Epithelial cell of esophagus (primary cell): ENCODE results near the gene PRUNE2.

ENCODE experiments used
- DNase-seq: peaks from one replicate; pipeline ENCODE4 v3.0.0; 2010; ENCODE audit warnings: low read depth
- H3K4me3 ChIP-seq: 2 replicates; pipeline ENCODE4 v1.5.1; 2011; ENCODE audit warnings: mild to moderate bottlenecking, low read length, control low read depth
- TF ChIP-seq, protein P1 (sequence below): IDR thresholded peaks from 2 replicates; pipeline ENCODE4 v1.5.1; 2011; ENCODE audit warnings: low read depth, mild to moderate bottlenecking, low read length, control low read depth, inconsistent platforms; ENCODE audit not compliant: insufficient read depth; ENCODE audit errors: missing control alignments

Gene PRUNE2

DNA sequence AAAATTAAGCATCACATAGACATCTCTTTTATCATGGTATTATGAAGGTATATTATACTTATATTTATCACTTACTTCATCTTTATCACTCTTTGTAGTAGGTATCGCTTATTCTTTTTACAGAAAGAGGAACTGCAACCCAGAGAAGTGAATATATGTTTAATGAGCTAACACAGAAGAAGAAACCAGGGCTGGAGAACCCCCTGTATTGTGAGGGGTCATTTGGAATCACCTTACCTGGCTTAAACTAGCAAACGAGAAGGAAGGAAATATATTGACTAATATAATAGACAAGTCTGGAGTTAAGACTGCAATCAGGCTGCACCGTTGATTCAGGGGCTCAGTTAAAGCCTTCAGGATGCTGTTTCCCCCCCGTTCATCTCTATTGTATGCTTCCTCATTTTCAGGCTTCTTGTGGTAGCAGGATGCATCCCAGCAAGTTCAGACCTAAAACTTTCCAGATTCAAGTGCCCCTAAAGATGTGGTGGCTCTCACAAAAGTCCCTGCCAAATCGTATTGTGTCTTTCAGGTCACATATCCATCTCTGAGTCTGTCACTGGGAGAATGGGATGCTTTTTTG lies 300.5 kb downstream of the PRUNE2 start:
- DNase-seq: no peak
- no peak overlapping the region for H3K4me3 ChIP-seq
- TF ChIP-seq, protein P1, sequence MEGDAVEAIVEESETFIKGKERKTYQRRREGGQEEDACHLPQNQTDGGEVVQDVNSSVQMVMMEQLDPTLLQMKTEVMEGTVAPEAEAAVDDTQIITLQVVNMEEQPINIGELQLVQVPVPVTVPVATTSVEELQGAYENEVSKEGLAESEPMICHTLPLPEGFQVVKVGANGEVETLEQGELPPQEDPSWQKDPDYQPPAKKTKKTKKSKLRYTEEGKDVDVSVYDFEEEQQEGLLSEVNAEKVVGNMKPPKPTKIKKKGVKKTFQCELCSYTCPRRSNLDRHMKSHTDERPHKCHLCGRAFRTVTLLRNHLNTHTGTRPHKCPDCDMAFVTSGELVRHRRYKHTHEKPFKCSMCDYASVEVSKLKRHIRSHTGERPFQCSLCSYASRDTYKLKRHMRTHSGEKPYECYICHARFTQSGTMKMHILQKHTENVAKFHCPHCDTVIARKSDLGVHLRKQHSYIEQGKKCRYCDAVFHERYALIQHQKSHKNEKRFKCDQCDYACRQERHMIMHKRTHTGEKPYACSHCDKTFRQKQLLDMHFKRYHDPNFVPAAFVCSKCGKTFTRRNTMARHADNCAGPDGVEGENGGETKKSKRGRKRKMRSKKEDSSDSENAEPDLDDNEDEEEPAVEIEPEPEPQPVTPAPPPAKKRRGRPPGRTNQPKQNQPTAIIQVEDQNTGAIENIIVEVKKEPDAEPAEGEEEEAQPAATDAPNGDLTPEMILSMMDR: no peak

DNA sequence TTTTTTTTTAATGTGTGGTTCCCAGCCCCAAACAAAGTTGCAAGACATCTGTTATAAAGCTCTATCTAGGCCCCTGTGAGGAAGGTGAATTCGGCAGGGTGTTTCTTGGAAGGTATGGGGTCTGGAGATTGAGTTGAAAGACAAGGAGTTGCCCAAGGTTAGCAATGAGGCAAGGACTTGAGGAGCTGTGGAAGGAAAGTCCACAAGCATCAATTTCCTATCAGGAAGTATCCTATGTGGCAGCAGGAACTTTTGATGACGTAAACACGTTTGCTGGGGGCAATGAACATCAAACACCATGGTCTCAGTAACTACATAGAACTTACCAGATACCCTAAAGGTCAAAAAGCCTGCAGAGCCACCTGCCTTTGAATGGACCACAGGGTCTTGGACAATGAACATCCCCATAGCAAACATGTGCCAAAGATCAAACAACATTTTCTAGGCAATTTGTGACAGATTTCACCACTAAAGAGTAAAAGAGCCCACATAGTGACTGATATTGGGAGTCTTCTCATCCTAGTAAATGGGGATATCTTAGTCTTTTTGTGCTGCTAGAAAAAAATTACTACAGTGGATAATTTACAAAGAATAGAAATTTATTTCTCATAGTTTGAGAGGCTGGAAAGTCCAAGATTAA lies 301.9 kb downstream of the PRUNE2 start:
- TF ChIP-seq, protein P1: no peak
- no peak for DNase-seq
- H3K4me3 ChIP-seq: no peak overlapping the region

DNA sequence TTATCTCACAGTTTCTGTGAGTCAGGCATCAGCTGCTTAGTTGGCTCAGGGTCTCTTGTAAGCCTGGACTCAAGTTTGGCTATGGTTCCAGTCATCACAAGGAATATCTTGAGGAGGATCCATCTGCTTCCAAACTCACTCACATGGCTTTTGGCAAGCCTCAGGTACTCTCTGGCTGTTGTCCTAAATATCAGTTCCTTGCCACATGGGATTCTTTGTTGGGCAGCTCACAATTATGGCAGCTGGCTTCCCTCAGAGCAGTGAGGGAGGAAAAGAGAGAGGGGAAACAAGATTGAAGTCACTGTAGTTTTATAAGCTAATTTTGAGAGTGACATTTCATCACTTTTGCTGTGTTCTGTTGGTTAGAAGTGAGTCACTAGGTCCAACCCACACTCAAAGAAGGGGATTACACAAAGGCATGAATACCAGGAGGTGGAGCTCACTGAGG lies 302.4 kb downstream of the PRUNE2 start:
- DNase-seq: no peak
- no peak overlapping the region for H3K4me3 ChIP-seq
- TF ChIP-seq, protein P1: no peak

DNA sequence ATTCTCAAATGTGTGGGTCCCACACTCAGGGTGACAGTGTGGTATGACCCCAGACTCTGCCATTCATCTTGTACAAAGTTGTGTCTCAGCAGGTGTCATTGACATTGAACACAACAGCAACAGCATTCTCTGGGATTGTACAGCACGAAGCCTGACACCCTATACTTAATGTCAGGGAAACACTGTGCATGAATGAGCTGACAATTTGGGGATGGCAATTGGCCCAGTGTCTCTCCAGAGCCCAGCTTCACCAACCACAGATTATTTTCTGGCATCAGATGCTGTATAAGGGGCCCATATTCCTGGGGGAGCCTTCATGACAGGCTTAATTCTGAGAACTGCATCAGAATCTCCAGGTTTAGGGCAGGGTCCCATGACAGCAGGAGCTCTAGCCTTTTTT lies 303.7 kb downstream of the PRUNE2 start:
- DNase-seq: no peak
- no peak overlapping the region for H3K4me3 ChIP-seq
- TF ChIP-seq, protein P1: no peak

DNA sequence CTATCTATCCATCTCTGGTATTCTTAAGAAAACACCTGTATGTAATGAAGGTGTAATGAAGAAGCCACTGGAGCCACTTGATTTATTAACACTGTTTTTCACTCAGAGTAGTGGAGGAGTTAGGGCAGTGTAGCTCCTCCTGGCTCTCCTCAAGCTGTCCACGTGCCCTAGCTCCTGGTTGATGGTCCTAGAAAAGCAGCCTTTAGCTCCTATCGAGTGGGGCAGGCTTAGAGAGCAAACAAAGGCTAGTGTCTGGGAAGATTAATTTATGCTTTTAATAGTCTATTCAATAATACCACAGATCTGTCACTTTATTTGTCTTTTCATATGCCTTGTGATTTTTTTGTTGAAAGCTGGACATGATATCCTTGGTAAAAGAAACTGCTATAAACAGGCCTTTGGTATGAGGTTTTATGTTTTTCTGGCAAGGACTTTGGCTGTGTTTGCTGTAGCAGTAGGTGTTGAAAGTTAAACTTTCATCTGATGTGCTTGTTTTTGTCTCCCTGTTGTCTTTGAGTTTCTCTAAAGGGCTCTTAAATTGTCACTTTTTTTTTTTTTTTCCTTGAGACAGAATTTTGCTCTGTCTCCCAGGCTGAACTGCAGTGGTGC lies 305.8 kb downstream of the PRUNE2 start:
- TF ChIP-seq, protein P1: no peak
- DNase-seq: no peak
- H3K4me3 ChIP-seq: no peak overlapping the region

DNA sequence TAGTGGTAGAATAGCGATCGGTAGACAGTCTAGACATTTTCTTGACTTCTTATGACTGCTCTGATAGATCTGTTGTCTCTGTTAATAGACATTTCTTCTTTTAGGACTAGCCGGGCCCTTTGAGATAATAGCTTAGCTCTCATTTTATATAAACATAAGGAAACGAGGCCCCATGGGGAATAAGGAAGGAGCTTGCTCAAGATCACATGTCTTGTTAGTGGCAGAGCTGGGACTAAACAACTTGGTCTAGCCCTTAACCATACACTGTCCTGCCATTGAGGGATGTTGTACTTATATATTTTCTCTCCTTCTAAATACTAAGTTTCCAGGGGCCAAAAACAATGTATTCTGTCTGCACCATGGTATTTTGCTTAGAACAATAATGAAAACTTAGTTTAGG lies 306.9 kb downstream of the PRUNE2 start:
- DNase-seq: no peak
- TF ChIP-seq, protein P1: no peak
- H3K4me3 ChIP-seq: no peak overlapping the region
